H1 (cell line): ENCODE data around the gene SELENOO. TPM values are rescaled to one million over a fixed set of nuclear protein-coding genes. Genes with fewer than 3 reads are reported as not detected.

Experiments used
- EGR1 ChIP-seq: IDR thresholded peaks from 2 replicates; pipeline ENCODE4 v1.6.1; 2011; ENCODE audit warnings: low read depth, low read length, borderline replicate concordance
- HDAC6 ChIP-seq: IDR thresholded peaks from one replicate; pipeline ENCODE4 v1.7.1; 2012; ENCODE audit warnings: low read depth, mild to moderate bottlenecking, inconsistent platforms, low read length, moderate library complexity
- polyA plus RNA-seq, 7 experiments: library from polyadenylated mRNA; depleted of rRNA in 3 of 7; stranded (reverse) in 5 of 7; unstranded in 2 of 7; fragments of >200 nt in 5 of 7; fragments of 200-250 nt in 2 of 7; gene quantifications; 1 replicate in 5 of 7; 2 replicates in 1 of 7; 4 replicates in 1 of 7; pipeline versions ENCODE4 v1.2.1 to v1.2.3, GENCODE V29; 2011 to 2013; ENCODE audit warnings: missing spikeins in 2 of 7, mixed read lengths in 2 of 7
- total RNA-seq: library from RNA; stranded (reverse); fragmentation: NEBNext Ultra II Directional; extraction: Animal tissue kit (Norgen Biotek cat#: 25700); gene quantifications from 2 replicates; pipeline ENCODE4 v1.2.1, GENCODE V29; 2021

SELENOO gene
- total and polyA plus RNA-seq, 2 of the 8 experiments (the other 6 are each of a cell fraction or from before 2014, with no cell fraction given) = 18.6 to 25.1 TPM

DNA sequence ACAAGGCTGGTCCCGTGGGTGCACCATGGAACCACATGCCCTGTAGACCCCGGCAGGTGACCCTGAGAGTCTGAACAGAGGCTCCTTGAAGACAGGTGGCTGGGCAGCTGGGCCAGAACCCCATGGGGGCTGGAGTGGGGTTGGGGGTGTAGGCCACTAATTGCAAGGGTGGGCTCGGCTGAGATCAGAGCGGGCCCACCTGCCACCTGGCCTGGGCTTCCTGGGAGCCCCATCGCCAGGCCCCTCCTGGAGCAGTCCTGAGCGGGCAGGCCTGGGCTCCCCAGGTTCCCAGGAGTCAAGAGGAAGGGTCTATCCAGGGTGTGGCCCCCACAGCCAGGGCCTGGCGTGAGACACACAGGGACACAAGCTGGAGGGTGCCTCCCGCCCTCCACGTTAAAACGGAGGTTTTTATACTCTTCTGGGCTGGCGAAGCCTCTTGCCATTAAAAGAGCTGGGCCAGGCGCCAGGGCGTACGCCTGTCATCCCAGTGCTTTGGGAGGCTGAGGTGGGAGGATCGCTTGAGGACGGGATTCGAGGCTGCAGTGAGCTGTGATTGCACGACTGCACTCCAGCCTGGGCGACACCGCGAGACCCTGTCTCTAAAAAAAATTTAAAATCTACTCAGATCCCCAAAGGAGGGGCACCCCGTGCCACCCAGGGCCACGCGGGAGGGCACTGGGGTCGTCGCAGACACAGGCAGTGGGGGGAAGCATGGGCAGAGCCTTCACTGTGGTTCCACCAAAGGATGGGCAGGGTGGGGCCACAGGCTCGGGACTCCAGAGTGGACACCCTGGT lies 19.9 kb upstream of the SELENOO start (continued):
- TF ChIP-seq EGR1 (no peak), HDAC6 (no peak)
- TF ChIP-seq, all 59 proteins: peak for 0
